NCI-H510A treated with DMSO at 0.1 percent for 48 hours (cell line): ENCODE results near the gene NXT2.
A peak's percentile ranks its signal among the peaks of the same experiment; 100 is the strongest.
"Not testable (repeated sequence)": the region's sequence is repeated elsewhere in the genome, so short reads cannot be mapped to it uniquely, and the experiment has no call there.

Experiments
- DNase-seq: peaks from one replicate; lab custom pipeline; 2025; lab: John Stamatoyannopoulos, UW

The NXT2 gene

GRCh38 chrX:109536439-109537323 is at the start of gene NXT2:
NXT2 (plus strand) TSS chrX:109536844; CDS start chrX:109537007, 163 bp downstream.
- peak; percentile 79 for DNase-seq

GRCh38 chrX:109487640-109488039 is 49.0 kb upstream of the NXT2 start:
- no peak for DNase-seq

GRCh38 chrX:109489174-109489573 is 47.5 kb upstream of the NXT2 start:
- DNase-seq = no peak

- DNase-seq = no peak
Observed at GRCh38 chrX:109498434-109498833, 38.2 kb upstream of the NXT2 start.

- no peak for DNase-seq
Observed at GRCh38 chrX:109501176-109501575, 35.5 kb upstream of the NXT2 start.

- DNase-seq = no peak
Observed at GRCh38 chrX:109508915-109509314, 27.7 kb upstream of the NXT2 start.

- no peak for DNase-seq
Observed at GRCh38 chrX:109511113-109511512, 25.5 kb upstream of the NXT2 start.

- no peak for DNase-seq
Observed at GRCh38 chrX:109519001-109519400, 17.6 kb upstream of the NXT2 start.

GRCh38 chrX:109533005-109533404 is 3.6 kb upstream of the NXT2 start:
- no peak for DNase-seq

- DNase-seq = no peak
Observed at GRCh38 chrX:109533631-109534030, 3.0 kb upstream of the NXT2 start.

GRCh38 chrX:109534933-109535332 is 1.7 kb upstream of the NXT2 start:
- DNase-seq = no peak

GRCh38 chrX:109535578-109535977 is 1.1 kb upstream of the NXT2 start:
- no peak for DNase-seq

GRCh38 chrX:109537324-109537665 is 651 bp downstream of the NXT2 start:
- DNase-seq = peak; percentile 36

GRCh38 chrX:109539007-109539406 is 2.4 kb downstream of the NXT2 start:
- DNase-seq = not testable (repeated sequence)

GRCh38 chrX:109553862-109554261 is 17.2 kb downstream of the NXT2 start:
- DNase-seq = no peak

GRCh38 chrX:109576083-109576482 is 39.4 kb downstream of the NXT2 start:
- not testable (repeated sequence) for DNase-seq

GRCh38 chrX:109577055-109577454 is 40.4 kb downstream of the NXT2 start:
- DNase-seq = no peak

- DNase-seq = no peak
Observed at GRCh38 chrX:109578916-109579315, 42.3 kb downstream of the NXT2 start.

- DNase-seq = no peak
Observed at GRCh38 chrX:109585488-109585887, 48.8 kb downstream of the NXT2 start.

- DNase-seq = no peak
Observed at GRCh38 chrX:109590176-109590575, 53.5 kb downstream of the NXT2 start.
